Activated CD8-positive, alpha-beta memory T cell treated with anti-CD3 and anti-CD28 coated beads, Interleukin-2, amount 50 U/mL, for 24 hours (primary cell): ENCODE results near the gene WRAP53.
"Not testable (repeated sequence)": the region's sequence is repeated elsewhere in the genome, so short reads cannot be mapped to it uniquely, and the experiment has no call there.

Experiments used
- DNase-seq: peaks from one replicate; pipeline ENCODE4 v3.0.0-alpha.2; 2020; ENCODE audit errors: extremely low read depth

WRAP53 gene

GRCh38 chr17:7687908-7688807 lies at the start of gene WRAP53:
Gene WRAP53, plus strand, starts transcription at chr17:7688477. Its CDS starts 172 bp downstream, at chr17:7688649.
- DNase-seq = peak; percentile 88

- DNase-seq = no peak
Observed at GRCh38 chr17:7640783-7641182, 47.5 kb upstream of the WRAP53 start.

DNA sequence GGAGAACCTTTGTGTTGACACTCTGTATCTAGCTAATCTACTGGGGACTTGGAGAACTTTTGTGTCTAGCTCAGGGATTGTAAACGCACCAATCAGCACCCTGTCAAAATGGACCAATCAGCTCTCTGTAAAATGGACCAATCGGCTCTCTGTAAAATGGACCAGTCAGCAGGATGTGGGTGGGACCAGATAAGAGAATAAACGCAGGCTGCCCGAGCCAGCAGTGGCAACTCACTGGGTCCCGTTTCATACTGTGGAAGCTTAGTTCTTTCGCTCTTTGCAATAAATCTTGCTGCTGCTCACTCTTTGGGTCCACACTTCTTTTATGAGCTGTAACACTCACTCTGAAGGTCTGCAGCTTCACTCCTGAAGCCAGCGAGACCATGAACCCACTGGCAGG lies 46.6 kb upstream of the WRAP53 start:
- DNase-seq = not testable (repeated sequence)

DNA sequence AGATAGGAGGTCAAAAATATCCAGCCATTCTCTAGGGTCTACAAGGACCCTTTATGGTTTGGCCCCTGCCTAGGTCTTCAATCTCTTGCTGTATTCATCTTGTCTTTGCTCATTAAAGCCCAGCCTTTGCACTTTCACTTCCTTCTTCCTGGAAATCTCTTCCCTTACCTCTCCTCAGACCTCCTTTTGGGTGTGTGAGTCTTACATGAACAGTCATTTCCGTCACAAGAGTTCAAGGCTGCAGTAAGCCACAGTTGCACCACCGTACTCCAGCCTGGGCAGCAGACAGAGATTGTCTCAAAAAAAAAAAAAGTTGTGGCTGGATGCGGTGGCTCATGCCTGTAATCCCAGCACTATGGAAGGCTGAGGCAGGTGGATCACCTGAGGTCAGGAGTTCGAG lies 43.5 kb upstream of the WRAP53 start:
- DNase-seq = no peak

- DNase-seq = no peak
Observed at GRCh38 chr17:7646457-7646856, 41.8 kb upstream of the WRAP53 start.

GRCh38 chr17:7647018-7647417 lies 41.3 kb upstream of the WRAP53 start:
- no peak for DNase-seq

- peak; percentile 33 for DNase-seq
Observed at GRCh38 chr17:7650509-7651096, 37.7 kb upstream of the WRAP53 start, which contains the start of gene ATP1B2. Gene ATP1B2, plus strand, starts transcription at chr17:7650926. Its CDS starts 593 bp downstream, at chr17:7651519.

DNA sequence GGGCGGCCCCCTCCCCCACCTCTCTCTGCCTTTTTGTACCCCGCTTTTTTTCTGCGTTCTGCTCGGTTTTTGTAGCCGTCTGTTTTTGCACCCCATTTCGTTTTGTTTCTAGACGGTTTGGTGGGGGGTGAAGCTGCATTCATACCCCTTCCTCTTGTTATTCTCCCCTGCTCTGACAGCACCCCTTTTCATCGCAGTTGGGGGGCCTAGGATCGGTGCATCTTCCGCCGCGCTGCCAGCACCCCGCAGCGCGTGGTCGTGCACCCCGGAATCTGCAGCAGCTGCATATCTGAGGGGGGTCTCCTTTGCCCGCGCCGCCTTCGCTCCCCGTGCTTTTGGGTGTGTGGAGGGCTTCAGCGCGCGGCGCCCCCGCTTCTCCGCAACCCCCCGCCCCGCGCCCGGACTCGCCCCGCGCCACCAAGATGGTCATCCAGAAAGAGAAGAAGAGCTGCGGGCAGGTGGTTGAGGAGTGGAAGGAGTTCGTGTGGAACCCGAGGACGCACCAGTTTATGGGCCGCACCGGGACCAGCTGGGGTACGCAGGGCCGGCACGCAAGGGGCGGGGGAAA lies 37.1 kb upstream of the WRAP53 start:
- DNase-seq = no peak

GRCh38 chr17:7651665-7652387 lies 36.5 kb upstream of the WRAP53 start:
- no peak for DNase-seq

DNA sequence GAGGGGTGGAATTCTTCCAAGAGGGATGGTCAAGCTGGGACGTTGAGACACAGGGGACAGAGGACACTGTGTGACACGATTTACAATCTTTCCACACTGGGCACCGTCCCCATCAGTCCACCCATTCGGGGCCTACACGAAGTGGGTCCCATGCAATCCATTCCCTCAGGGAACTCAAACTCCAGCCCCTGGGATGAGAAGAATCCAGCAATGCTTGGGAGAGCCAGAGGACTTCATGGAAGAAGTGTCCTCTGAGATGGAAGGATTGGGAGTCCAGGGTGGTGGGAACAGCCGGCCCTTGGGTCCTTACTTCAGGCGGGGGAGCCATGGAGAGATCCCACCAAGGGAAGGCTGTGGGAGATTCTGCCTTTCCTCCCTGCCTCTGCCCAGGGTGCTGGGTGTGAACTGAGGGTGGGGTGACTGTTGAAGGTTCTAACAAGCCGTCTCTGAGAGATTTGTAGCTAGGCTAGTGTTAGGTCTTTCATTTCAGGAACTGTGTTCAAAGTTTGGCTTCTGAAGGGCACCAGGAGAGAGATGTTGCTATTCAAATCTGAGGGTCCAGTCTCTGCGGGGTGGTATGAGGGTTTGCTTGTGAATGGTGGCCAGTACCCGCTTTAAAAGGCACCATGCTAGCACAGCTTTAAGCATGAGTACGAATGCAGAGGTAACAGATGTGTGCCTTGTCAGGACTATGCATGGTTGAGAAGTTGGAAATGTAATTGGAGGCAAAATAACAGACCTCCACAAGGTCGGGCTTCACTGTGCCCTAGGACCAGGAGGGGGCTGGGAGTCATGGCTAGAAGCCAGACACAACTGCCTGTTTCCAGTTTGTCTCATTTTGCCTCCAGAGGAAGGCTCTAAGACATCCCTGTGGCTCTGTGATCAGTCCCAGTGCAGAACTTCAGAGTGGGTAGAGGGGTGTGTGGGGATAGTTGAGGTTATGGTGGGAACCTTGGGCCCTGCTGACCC lies 35.6 kb upstream of the WRAP53 start:
- DNase-seq = no peak

- no peak for DNase-seq
Observed at GRCh38 chr17:7654832-7655540, 33.3 kb upstream of the WRAP53 start.

- DNase-seq = no peak
Observed at GRCh38 chr17:7655541-7655840, 32.8 kb upstream of the WRAP53 start.

DNA sequence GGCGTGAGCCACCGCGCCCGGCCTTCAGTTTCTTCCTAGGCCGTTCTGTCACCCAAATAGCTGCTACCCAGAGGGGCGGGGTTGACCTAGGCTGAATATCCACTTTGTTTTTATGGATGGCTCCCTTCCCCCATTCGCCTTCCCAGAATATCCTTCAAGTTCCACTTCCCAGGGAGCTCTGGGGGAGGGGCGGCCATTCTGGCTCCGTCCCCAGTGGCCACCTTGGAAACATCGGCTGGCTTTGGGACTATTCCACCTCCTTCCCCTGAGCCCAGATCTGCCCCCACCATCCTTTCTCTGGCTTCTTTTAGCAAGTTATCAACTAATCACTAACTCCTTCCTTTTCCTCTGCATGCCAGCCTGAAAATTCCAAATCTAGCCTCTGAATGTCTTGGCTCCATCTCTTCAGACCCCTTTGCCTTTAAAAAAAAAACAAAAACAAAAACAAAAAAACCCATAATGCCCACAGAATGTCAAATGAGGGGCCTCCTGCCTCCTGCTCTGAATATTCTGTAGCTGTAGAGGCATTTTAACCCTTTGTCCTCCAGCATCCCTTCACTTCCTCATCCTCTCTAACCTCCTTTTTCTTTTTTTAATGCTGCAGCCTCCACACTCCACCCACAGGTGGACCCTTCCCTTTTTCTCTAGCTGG lies 31.2 kb upstream of the WRAP53 start:
- DNase-seq = no peak

DNA sequence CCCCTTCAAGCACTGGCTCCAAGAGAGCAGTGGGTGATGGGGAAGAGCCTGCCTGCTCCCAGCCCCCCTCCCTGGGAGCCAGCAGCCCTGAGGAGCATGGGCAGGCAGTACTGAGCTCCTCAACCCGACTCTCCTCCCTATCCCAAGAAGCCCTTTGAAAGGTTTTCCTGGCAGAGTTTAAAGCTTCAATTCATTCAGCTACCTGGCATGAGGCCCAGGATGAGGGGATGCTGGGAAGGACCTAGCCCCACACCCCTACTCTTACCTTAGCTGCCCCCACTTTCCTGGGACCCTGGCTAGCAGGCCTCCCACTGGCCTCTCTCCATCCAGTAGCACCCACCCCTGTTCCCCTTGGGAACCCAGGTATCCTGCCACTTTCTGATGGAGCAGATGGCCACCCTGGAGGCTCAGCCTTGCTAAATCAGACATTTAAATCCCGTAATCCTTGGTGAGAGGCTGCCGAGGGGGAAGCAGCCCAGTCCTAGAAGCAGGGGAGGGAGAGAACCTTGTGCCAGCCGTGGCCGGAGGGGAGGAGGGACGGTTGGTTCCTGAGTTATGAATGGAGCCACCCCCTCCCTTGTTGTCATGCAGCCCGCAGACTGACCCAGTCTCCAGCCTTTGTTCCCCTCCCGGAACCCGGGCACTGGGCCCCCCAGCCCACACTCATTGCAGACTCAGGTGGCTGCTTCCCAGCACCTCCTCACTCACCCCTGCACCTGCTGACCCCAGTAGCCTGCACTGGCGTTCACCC lies 20.4 kb upstream of the WRAP53 start:
- no peak for DNase-seq

DNA sequence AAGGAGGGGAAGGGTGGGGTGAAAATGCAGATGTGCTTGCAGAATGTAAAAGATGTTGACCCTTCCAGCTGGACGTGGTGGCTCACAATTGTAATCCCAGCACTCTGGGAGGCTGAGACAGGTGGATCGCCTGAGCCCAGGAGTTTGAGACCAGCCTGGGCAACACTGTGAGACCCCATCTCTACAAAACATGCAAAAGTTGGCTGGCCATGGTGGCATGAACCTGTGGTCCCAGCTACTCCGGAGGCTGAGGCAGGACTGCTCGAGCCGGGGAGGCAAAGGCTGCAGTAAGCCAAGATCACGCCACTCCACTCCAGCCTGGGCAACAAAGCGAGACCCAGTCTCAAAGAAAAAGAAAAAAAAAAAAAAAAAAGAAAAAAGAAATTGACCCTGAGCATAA lies 19.8 kb upstream of the WRAP53 start:
- DNase-seq = no peak

- no peak for DNase-seq
Observed at GRCh38 chr17:7673239-7673638, 15.0 kb upstream of the WRAP53 start.

GRCh38 chr17:7674934-7675333 lies 13.3 kb upstream of the WRAP53 start:
- no peak for DNase-seq

GRCh38 chr17:7676533-7676932 lies 11.7 kb upstream of the WRAP53 start:
- no peak for DNase-seq

DNA sequence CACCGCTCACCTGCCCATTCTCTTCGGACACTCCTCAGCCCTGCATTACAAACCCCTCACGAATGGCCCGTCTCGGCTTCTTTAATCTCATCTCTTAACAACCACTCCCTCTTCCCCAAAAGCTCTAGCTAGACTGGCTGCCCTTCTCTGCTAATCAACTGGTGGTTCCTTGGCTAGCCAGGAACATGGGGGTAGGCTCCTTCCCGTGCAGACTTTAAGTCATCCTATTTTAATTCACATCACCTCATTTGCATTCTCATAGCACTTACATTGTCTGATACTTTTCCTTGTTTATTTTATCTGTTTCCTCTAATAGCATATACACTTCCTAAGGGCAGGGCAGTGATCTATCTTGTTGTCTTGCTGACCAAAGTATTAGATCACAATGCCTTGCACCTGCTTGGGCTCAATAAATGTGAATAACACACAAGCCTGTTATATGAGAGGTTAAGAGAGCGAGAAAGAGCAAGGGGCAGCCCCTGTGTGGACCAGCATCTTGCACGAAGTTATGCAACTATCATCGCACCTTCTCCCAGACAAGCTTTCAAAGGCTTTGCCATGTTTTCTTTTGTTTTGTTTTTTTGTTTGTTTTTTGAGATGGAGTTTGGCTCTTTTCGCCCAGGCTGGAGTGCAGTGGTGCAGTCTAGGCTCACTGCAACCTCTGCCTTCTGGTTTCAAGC lies 10.7 kb upstream of the WRAP53 start:
- no peak for DNase-seq
